Measurements from ENCODE around the gene TESK2.

The TESK2 gene

DNA sequence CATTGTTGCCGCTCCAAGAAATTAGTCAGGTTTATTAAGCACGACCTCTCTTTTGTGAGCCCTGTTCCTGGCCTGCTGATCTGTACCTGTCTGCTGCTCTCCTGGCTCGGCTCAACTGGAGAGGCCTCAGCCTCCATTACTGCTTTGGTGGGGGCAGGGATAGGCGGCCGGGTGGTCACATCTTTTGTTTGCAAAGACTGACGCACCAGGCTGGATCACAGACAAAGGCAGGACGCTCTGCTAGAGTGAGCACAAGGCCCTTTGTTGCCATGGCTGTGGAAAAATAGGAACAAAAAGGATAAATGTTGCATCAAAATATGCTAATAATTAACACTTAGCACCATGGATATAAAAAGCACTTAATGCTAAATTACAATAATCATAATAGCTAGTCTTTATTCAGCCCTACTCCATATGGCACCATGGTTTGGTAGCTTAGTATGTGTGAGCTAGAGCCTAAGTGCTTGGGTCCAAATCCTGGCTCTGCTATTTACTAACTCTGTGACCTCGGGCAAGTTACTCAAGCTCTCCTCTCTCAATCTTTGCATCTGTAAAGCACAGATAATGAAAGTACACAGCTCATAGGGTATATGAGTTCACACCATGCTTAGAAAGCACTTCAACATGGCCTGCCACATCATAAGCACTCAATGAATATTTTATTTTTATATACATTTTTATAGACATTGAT, 193.2 kb downstream of the TESK2 start:
- POLR2A ChIA-PET: interaction anchor here (0.7 kb wide), 1 partner anchor 276 kb away, joined by 3 read pairs; no protein-coding TSS in a partner anchor
- DNase-seq (ENCODE audit: extremely low spot score): no peak
- CTCF ChIA-PET: interaction anchor here (0.9 to 8.4 kb wide), 7 partner anchors 15 to 511 kb away, joined by 3 to 188 read pairs (median 12); partner anchors contain the start of genes HECTD3, TESK2 and UROD
- TF ChIP-seq, protein P1, sequence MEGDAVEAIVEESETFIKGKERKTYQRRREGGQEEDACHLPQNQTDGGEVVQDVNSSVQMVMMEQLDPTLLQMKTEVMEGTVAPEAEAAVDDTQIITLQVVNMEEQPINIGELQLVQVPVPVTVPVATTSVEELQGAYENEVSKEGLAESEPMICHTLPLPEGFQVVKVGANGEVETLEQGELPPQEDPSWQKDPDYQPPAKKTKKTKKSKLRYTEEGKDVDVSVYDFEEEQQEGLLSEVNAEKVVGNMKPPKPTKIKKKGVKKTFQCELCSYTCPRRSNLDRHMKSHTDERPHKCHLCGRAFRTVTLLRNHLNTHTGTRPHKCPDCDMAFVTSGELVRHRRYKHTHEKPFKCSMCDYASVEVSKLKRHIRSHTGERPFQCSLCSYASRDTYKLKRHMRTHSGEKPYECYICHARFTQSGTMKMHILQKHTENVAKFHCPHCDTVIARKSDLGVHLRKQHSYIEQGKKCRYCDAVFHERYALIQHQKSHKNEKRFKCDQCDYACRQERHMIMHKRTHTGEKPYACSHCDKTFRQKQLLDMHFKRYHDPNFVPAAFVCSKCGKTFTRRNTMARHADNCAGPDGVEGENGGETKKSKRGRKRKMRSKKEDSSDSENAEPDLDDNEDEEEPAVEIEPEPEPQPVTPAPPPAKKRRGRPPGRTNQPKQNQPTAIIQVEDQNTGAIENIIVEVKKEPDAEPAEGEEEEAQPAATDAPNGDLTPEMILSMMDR (IDR thresholded peaks at IDR 0.05; ENCODE audit: control extremely low read depth, extremely low read depth, low read depth, missing control alignments): no peak
